ENCODE measurements around the gene SRRM2. TPM values are rescaled to one million over a fixed set of nuclear protein-coding genes. Genes with fewer than 3 reads are reported as not detected.

SRRM2 gene
- total and polyA plus RNA-seq, 8 donors, result 142 to 2,165 (median 655) TPM

DNA sequence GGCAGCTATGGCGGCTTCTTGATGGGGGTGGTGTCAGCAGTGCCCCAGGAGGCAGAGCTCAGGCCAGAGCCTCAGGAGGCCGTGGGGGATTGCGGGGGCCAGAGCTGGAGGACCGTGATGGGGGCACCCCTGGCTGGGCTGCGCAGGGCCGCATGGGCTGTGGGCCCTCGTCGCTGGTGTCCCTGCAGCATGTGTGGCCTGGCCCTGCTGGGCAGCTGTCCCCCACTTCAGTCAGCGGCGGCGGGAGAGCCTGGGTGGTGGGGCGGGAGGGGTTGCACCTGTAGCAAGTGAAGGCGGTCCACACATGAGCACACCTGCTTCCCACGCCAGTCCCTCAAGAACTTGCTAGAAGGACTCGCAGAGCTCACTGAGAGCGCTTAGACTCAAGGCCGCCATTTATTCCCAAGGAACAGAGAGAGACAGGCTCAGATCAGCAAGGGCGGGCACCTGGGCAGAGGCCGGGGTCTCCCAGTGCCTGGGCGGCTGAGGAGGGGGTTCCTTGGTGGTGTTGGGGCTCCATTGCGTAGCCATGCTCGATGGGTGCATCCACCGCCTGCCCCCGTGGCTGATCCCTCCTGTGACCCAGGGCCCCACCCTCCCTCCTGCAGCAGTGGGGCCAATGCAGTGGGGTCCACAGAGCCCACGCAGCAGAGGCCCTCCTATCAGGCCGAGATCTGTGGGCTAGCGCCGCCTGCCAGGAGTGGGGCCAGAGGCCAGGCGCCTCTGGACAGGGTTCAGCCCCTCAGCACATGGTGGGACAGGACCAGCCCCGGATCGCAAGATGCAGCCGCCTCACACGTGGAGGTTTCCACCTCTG lies 48.1 kb upstream of the SRRM2 start:
- H3K4me3 ChIP-seq, result no peak overlapping the region
- H3K36me3 ChIP-seq, result peaks cover 80 to 100% (median 100%) of the 10 kb centered on the region in 4 donors
- no peak overlapping the region for H3K27ac ChIP-seq
- intact Hi-C loops (cut with DNase I; ENCODE audit: low total_unique reads), result no loop called here
- whole genome bisulfite sequencing, 5 donors, result 90 to 96% (median 94%) methylated on average over 25 to 33 of the region's 33 CpGs
- H3K4me1 ChIP-seq, result peaks cover 0 to 7% (median 0%) of the 10 kb centered on the region in 4 donors
- DNase-seq, result no peak
- no peaks in the 10 kb centered on the region for H3K9me3 ChIP-seq
- TF ChIP-seq POLR2A (IDR thresholded peaks at IDR 0.05) (no peak), POLR2AphosphoS5 (IDR thresholded peaks at IDR 0.05) (no peak), EP300 (IDR thresholded peaks at IDR 0.05) (no peak)
- TF ChIP-seq, protein P1, sequence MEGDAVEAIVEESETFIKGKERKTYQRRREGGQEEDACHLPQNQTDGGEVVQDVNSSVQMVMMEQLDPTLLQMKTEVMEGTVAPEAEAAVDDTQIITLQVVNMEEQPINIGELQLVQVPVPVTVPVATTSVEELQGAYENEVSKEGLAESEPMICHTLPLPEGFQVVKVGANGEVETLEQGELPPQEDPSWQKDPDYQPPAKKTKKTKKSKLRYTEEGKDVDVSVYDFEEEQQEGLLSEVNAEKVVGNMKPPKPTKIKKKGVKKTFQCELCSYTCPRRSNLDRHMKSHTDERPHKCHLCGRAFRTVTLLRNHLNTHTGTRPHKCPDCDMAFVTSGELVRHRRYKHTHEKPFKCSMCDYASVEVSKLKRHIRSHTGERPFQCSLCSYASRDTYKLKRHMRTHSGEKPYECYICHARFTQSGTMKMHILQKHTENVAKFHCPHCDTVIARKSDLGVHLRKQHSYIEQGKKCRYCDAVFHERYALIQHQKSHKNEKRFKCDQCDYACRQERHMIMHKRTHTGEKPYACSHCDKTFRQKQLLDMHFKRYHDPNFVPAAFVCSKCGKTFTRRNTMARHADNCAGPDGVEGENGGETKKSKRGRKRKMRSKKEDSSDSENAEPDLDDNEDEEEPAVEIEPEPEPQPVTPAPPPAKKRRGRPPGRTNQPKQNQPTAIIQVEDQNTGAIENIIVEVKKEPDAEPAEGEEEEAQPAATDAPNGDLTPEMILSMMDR (IDR thresholded peaks at IDR 0.05), result no peak
- no peaks in the 10 kb centered on the region for H3K27me3 ChIP-seq

DNA sequence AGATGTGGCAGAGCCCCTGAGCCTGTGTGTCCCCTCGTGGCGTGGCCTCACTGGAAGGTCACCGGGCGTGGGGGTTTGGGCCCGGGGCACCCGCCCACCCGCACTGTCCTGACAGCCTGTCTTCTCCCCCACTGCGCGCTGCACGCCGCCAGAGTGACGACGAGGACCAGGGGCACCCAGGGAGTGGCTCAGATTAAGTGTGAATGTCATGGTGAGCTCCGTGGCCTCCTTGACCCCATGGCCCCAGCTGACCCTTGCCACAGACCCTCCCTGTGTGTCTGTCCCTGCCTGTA lies 47.5 kb upstream of the SRRM2 start:
- 88 to 94% (median 91%) methylated on average over 5 to 14 of the region's 14 CpGs for WGBS, 5 donors

DNA sequence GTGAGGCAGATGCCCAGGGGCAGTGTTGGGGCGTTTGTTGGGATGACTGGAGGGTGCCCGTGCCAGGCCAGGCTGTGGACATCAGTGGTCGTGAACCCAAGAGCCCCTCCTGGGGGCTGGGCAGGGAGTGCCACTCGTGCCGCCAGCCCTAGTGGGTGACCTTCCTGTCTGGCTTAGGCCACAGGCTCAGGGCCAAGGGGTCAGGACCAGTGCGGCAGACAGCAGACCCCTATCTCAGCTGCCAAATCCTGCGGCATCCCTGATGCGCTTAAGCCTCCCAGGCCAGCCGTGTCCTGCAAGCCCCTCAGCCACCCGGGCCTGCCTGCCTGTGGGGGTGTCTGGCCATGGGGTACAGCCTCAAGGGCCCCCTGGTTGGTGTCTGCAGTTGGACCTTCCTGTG lies 47.1 kb upstream of the SRRM2 start:
- H3K9me3 ChIP-seq, result no peaks in the 10 kb centered on the region
- peaks cover 0 to 7% (median 0%) of the 10 kb centered on the region in 4 donors for H3K4me1 ChIP-seq
- H3K27me3 ChIP-seq, result no peaks in the 10 kb centered on the region
- no peak overlapping the region for H3K4me3 ChIP-seq
- intact Hi-C loops (cut with DNase I; ENCODE audit: low total_unique reads), result no loop called here
- TF ChIP-seq EP300 (IDR thresholded peaks at IDR 0.05), result no peak
- WGBS, 5 donors, result 82 to 94% (median 90%) methylated on average over 3 to 10 of the region's 10 CpGs
- H3K36me3 ChIP-seq, result peaks cover 70 to 100% (median 100%) of the 10 kb centered on the region in 4 donors
- no peak for DNase-seq
- no peak overlapping the region for H3K27ac ChIP-seq

More for the DNA sequence above, 47.5 kb upstream of the SRRM2 start:
- no peaks in the 10 kb centered on the region for H3K9me3 ChIP-seq
- DNase-seq, result no peak
- no peak overlapping the region for H3K27ac ChIP-seq
- TF ChIP-seq POLR2AphosphoS5 (IDR thresholded peaks at IDR 0.05) (no peak), EP300 (IDR thresholded peaks at IDR 0.05) (no peak)
- H3K36me3 ChIP-seq, result peaks cover 74 to 100% (median 100%) of the 10 kb centered on the region in 4 donors
- H3K4me1 ChIP-seq, result peaks cover 0 to 7% (median 0%) of the 10 kb centered on the region in 4 donors
- intact Hi-C loops (cut with DNase I; ENCODE audit: low total_unique reads), result no loop called here
- H3K4me3 ChIP-seq, result no peak overlapping the region
- no peaks in the 10 kb centered on the region for H3K27me3 ChIP-seq

DNA sequence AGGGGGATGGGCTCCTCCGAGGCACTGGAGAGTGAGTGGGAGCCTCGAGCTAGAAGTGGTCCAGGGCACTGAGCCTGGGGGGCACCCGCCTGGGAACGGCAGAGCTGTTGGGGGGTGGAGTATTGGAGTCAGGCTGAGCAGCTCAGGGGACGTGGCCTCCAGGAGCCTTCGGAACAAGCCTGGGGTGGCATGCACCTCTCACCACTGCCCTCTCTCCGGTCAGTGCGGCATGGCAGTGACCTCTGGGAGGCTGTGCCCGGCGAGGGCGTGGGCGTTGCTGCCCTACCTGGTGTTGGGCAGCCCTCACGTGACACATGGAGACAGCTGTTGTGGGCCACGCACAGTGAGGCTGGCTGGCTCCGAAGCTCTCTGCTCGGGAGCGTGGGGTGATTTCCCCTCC lies 46.4 kb upstream of the SRRM2 start:
- peaks cover 66 to 94% (median 93%) of the 10 kb centered on the region in 4 donors for H3K36me3 ChIP-seq
- H3K27ac ChIP-seq, result no peak overlapping the region
- 89 to 95% (median 92%) methylated on average over 13 to 17 of the region's 17 CpGs for WGBS, 5 donors
- intact Hi-C loops (cut with DNase I; ENCODE audit: low total_unique reads), result no loop called here
- peaks cover 0 to 5% (median 0%) of the 10 kb centered on the region in 4 donors for H3K4me1 ChIP-seq
- TF ChIP-seq EP300 (IDR thresholded peaks at IDR 0.05) (no peak), POLR2AphosphoS5 (IDR thresholded peaks at IDR 0.05) (no peak)
- DNase-seq, result no peak
- no peaks in the 10 kb centered on the region for H3K27me3 ChIP-seq
- no peaks in the 10 kb centered on the region for H3K9me3 ChIP-seq
- no peak overlapping the region for H3K4me3 ChIP-seq

DNA sequence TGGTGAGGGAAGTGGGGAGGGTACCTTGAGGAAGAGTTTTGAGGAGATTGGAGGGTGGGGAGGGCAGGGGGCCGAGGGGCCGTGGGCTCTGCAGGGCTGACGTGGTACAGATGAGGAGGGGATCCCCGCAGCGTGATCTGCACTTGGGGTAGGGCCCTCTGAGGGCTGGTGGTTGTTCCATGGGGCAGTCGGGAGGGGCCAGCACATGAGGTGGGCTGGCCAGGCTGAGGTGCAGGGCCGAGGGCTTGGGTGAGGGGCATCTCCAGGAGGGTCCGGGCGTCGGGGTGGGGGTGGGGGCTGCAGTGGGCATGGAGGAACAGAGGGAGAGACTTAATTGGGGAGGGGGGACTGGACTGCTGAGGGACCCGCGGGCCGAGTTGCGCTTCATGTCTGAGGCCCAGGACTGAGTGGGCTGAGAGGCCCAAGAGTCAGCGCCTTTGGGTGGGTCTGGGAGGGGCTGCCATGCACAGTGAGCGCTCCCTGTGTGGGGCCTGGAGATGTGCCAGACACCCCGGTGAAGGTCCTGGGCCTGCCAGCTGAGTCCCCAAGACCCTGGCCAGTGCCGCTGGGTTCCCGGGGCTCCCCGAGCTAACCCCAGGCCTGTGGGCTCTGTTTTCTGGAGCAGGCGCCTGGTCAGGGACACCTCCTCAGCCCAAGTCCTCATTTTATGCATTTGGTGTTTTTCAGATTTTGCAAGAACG lies 45.7 kb upstream of the SRRM2 start:
- DNase-seq, result no peak
- H3K27ac ChIP-seq, result no peak overlapping the region
- no peaks in the 10 kb centered on the region for H3K9me3 ChIP-seq
- 93 to 96% (median 94%) methylated on average over 18 to 22 of the region's 22 CpGs for WGBS, 5 donors
- no peak for TF ChIP-seq POLR2AphosphoS5 (IDR thresholded peaks at IDR 0.05)
- no peaks in the 10 kb centered on the region for H3K27me3 ChIP-seq
- H3K4me1 ChIP-seq, result no peaks in the 10 kb centered on the region
- intact Hi-C loops (cut with DNase I; ENCODE audit: low total_unique reads), result no loop called here
- peaks cover 61 to 87% (median 86%) of the 10 kb centered on the region in 4 donors for H3K36me3 ChIP-seq
- H3K4me3 ChIP-seq, result no peak overlapping the region

DNA sequence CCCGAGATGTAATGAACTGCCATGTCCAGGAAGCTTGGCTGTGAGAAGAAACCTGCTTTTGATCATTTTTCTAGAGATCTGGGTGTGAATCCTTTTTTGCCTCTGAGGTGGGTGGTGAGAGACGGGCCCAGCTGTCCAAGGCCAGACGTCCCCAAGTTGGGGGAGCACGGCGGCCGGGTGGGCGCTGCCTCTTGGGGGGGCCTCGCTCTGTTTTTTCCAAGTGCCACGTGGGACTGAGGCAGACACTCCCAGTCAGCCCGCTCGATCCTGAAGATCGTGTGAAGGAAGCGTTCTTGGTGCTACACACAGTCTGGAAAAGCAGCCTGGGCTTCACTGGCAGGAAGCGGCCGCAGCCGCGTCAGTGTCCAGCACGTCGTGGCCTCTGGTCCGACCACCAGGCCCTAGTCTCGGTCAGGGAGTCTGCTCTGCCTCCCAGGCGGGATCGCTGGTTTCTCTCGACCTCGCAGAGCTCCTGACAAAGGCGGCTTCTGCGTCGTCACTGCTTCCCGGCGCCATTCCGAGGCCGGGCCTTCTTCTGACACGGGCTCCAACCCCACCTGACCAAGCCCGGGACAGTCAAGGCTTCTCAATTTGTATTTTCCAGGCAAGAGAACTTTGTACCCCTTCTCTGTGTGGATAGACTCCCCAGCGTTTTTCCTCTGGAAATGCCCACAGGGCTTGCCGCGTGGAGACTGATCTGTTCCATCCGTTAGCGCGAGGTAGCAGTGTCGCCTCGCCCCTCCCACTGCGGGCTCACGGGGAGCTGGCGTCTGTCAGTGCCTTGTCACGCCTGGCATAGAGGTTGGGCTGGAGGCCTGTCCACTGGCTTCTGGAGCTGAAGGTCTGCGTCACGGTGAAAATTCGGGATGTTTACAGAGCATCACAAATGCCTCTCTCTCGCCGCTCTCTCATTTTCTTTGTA lies 44.8 kb upstream of the SRRM2 start:
- no peak overlapping the region for H3K4me3 ChIP-seq
- H3K27me3 ChIP-seq, result no peaks in the 10 kb centered on the region
- TF ChIP-seq, protein P1 (IDR thresholded peaks at IDR 0.05), result no peak
- TF ChIP-seq POLR2A (IDR thresholded peaks at IDR 0.05) (no peak), POLR2AphosphoS5 (IDR thresholded peaks at IDR 0.05) (no peak), EP300 (IDR thresholded peaks at IDR 0.05) (no peak)
- no peaks in the 10 kb centered on the region for H3K9me3 ChIP-seq
- 90 to 93% (median 93%) methylated on average over 39 to 51 of the region's 51 CpGs for WGBS, 5 donors
- no peaks in the 10 kb centered on the region for H3K4me1 ChIP-seq
- intact Hi-C loops (cut with DNase I; ENCODE audit: low total_unique reads), result no loop called here
- no peak for DNase-seq
- peaks cover 53 to 79% (median 77%) of the 10 kb centered on the region in 4 donors for H3K36me3 ChIP-seq
- H3K27ac ChIP-seq, result no peak overlapping the region

Measured in stomach (tissue), 9 donors.